Measurements from ENCODE around the gene TOMM40L. TPM values are rescaled to one million over a fixed set of nuclear protein-coding genes. Genes with fewer than 3 reads are reported as not detected.

Gene TOMM40L
- total RNA-seq, 4 donors from 2014 or later, result 9.6 to 15.4 (median 13.4) TPM

GRCh38 chr1:161267321-161267720, 41.5 kb downstream of the TOMM40L start:
- DNase-seq (ENCODE audit: low spot score) (no peak), ATAC-seq (ENCODE audit: low FRiP score) (no peak)
- TF ChIP-seq, protein P1, sequence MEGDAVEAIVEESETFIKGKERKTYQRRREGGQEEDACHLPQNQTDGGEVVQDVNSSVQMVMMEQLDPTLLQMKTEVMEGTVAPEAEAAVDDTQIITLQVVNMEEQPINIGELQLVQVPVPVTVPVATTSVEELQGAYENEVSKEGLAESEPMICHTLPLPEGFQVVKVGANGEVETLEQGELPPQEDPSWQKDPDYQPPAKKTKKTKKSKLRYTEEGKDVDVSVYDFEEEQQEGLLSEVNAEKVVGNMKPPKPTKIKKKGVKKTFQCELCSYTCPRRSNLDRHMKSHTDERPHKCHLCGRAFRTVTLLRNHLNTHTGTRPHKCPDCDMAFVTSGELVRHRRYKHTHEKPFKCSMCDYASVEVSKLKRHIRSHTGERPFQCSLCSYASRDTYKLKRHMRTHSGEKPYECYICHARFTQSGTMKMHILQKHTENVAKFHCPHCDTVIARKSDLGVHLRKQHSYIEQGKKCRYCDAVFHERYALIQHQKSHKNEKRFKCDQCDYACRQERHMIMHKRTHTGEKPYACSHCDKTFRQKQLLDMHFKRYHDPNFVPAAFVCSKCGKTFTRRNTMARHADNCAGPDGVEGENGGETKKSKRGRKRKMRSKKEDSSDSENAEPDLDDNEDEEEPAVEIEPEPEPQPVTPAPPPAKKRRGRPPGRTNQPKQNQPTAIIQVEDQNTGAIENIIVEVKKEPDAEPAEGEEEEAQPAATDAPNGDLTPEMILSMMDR (IDR thresholded peaks at IDR 0.05), result no peak

DNA sequence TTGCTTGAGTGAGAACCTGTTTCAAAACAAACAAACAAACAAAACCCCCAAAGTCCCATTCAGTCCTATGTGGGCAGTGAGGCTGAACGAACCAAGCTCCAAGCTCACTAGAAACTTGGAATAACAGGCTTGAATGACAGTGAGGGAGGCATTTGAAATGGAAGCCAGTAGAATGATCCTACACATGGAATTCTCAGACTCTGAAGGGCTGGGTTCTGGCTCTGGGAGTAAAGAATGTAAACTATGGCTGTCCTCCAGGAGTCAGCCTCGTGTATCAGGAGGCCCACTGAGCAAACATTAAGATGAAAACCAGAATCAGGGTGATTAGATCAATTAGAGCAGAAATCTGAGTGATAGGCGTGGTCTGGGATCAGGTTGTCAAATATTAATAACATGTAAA, 47.5 kb downstream of the TOMM40L start:
- TF ChIP-seq, protein P1 (IDR thresholded peaks at IDR 0.05), result no peak
- ATAC-seq (ENCODE audit: low FRiP score) (no peak), DNase-seq (ENCODE audit: low spot score) (no peak)

DNA sequence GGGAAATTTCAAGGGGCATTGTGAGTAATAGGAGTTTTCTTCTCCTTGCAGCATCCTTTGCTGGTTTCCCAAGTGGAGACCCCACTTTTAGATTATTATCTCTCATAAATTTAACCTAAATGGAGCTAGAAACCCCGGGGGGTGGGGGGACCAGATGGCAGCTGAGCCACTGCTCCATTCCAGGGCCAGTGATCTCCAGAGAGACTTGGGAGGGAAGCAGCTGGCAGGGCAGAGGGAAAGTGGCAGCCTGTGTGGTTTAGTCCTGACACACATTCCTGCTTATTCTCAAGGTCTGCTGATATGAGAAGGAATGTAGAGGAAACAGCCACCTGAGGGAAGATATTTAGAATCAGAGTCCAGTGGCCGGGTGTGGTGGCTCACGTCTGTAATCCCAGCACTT, 49.0 kb downstream of the TOMM40L start:
- ATAC-seq (ENCODE audit: low FRiP score), result no peak
- TF ChIP-seq, protein P1 (IDR thresholded peaks at IDR 0.05), result no peak

More for the DNA sequence above, 49.0 kb downstream of the TOMM40L start:
- no peak for DNase-seq (ENCODE audit: low spot score)

Other genes with a start within 250 kb of the TOMM40L start
- gene F11R, start 204.9 kb upstream of the TOMM40L start, total RNA-seq, result 10 to 100 TPM; 31.7 to 52.8 (median 44.4) TPM
- gene TSTD1, start 187.1 kb upstream of the TOMM40L start, total RNA-seq, result 10 to 100 TPM; 26.0 to 43.1 (median 30.5) TPM
- 10 to 100 TPM; 44.8 to 87.5 (median 61.4) TPM for gene USF1, start 180.1 kb upstream of the TOMM40L start, total RNA-seq
- 10 to 100 TPM in 3 of 4 donors, 1 to 10 TPM in 1; 9.8 to 32.3 (median 24.7) TPM for gene ARHGAP30, start 156.2 kb upstream of the TOMM40L start, total RNA-seq
- under 1 TPM in 1 of 4 donors, not detected in 3; 0.72 TPM for gene NECTIN4, start 136.5 kb upstream of the TOMM40L start, total RNA-seq
- 1 to 10 TPM in 2 of 4 donors, under 1 TPM in 1, not detected in 1; 0.60 to 2.2 (median 1.5) TPM for gene KLHDC9, start 127.7 kb upstream of the TOMM40L start, total RNA-seq
- gene PFDN2, start 108.0 kb upstream of the TOMM40L start, total RNA-seq, result 10 to 100 TPM; 30.6 to 90.1 (median 50.0) TPM
- gene NIT1, start 108.0 kb upstream of the TOMM40L start, total RNA-seq, result 100 to 1,000 TPM in 1 of 4 donors, 10 to 100 TPM in 3; 28.1 to 122 (median 33.4) TPM
- gene DEDD, start 93.4 kb upstream of the TOMM40L start, total RNA-seq, result 10 to 100 TPM; 32.0 to 54.8 (median 43.1) TPM
- gene UFC1, start 72.1 kb upstream of the TOMM40L start, total RNA-seq, result 10 to 100 TPM; 73.6 to 96.7 (median 78.4) TPM
- 10 to 100 TPM in 3 of 4 donors, 1 to 10 TPM in 1; 7.8 to 19.5 (median 12.7) TPM for gene USP21, start 66.6 kb upstream of the TOMM40L start, total RNA-seq
- gene PPOX, start 59.6 kb upstream of the TOMM40L start, total RNA-seq, result 10 to 100 TPM; 12.5 to 28.4 (median 13.8) TPM
- gene B4GALT3, start 48.6 kb upstream of the TOMM40L start, total RNA-seq, result 10 to 100 TPM; 20.6 to 50.7 (median 37.1) TPM
- gene ADAMTS4, start 27.0 kb upstream of the TOMM40L start, total RNA-seq, result 100 to 1,000 TPM in 2 of 4 donors, 10 to 100 TPM in 2; 38.5 to 238 (median 121) TPM
- gene NDUFS2, start 23.7 kb upstream of the TOMM40L start, total RNA-seq, result 100 to 1,000 TPM in 3 of 4 donors, 10 to 100 TPM in 1; 89.4 to 136 (median 122) TPM
- gene FCER1G, start 10.8 kb upstream of the TOMM40L start, total RNA-seq, result 100 to 1,000 TPM in 3 of 4 donors, 10 to 100 TPM in 1; 96.3 to 346 (median 179) TPM
- not detected for gene APOA2, start 2.4 kb upstream of the TOMM40L start, total RNA-seq
- gene NR1I3, start 12.1 kb downstream of the TOMM40L start, total RNA-seq, result not detected
- under 1 TPM in 2 of 4 donors, not detected in 2; 0.56 to 0.63 TPM for gene PCP4L1, start 32.7 kb downstream of the TOMM40L start, total RNA-seq
- gene MPZ, start 83.9 kb downstream of the TOMM40L start, total RNA-seq, result 1 to 10 TPM; 1.8 to 9.0 (median 4.2) TPM
- 10 to 100 TPM; 22.9 to 66.3 (median 49.3) TPM for gene SDHC, start 88.3 kb downstream of the TOMM40L start, total RNA-seq
- not detected for gene CFAP126, start 141.8 kb downstream of the TOMM40L start, total RNA-seq

All from omental fat pad (tissue), 4 donors.